ENCODE data around the gene EEIG1.

GRCh38 chr9:127980060-127980705 is 606 bp downstream of the EEIG1 start:
- TF ChIP-seq ZBTB26 (tag by site-specific recombination; optimal IDR thresholded peaks at IDR 0.05) (peak; percentile 62), ZNF335 (tag by site-specific recombination; conservative IDR thresholded peaks at IDR 0.05) (peak; percentile 68), CTCF (tag by site-specific recombination; IDR thresholded peaks at IDR 0.05) (no peak), ZBTB8A (tag by site-specific recombination; IDR thresholded peaks at IDR 0.05) (no peak), HOXA7 (CRISPR knock-in tag; IDR thresholded peaks at IDR 0.05; ENCODE audit: borderline replicate concordance) (no peak), YY1 (tag by site-specific recombination; IDR thresholded peaks at IDR 0.05) (no peak), KLF1 (tag by site-specific recombination; IDR thresholded peaks at IDR 0.05) (no peak), ZNF324 (tag by site-specific recombination; IDR thresholded peaks at IDR 0.05) (no peak)

Data from HEK293 (cell line).